HepG2 (cell line): Measurements from ENCODE around the gene C16orf54. TPM values are rescaled to one million over a fixed set of nuclear protein-coding genes. Genes with fewer than 3 reads are reported as not detected.

Experiments used
- AHR ChIP-seq: IDR thresholded peaks from 2 replicates; pipeline ENCODE4 v1.6.1; 2018; ENCODE audit warnings: missing genetic modification reagents, missing compliant biosample characterization
- BHLHE40 ChIP-seq: IDR thresholded peaks from 2 replicates; pipeline ENCODE4 v1.6.1; 2011; ENCODE audit warnings: low read length, improper control_type of control experiment
- FOXA3 ChIP-seq: IDR thresholded peaks from 2 replicates; pipeline ENCODE4 v1.6.1; 2016; ENCODE audit warnings: missing genetic modification reagents, missing compliant biosample characterization
- MAFF ChIP-seq: IDR thresholded peaks from 2 replicates; pipeline ENCODE4 v1.6.1; 2011; ENCODE audit warnings: low read depth, low read length, improper control_type of control experiment
- PHF8 ChIP-seq: sonication (generic); formaldehyde crosslinking; IDR thresholded peaks from 2 replicates; pipeline ENCODE4 v1.5.0; 2020; ENCODE audit warnings: missing genetic modification reagents
- SATB2 ChIP-seq: sonication (generic); formaldehyde crosslinking; IDR thresholded peaks from 2 replicates; pipeline ENCODE4 v1.5.0; 2020; ENCODE audit warnings: missing genetic modification reagents
- ZNF121 ChIP-seq: sonication (generic); formaldehyde crosslinking; IDR thresholded peaks from 2 replicates; pipeline ENCODE4 v1.5.0; 2020; ENCODE audit warnings: mild to moderate bottlenecking, missing genetic modification reagents
- ZNF235 ChIP-seq: sonication (generic); formaldehyde crosslinking; IDR thresholded peaks from 2 replicates; pipeline ENCODE4 v1.8.1; 2023; ENCODE audit warnings: mild to moderate bottlenecking, missing genetic modification reagents, borderline replicate concordance
- ZNF264 ChIP-seq: sonication (generic); formaldehyde crosslinking; IDR thresholded peaks from 2 replicates; pipeline ENCODE4 v1.4.0; 2020; ENCODE audit warnings: missing genetic modification reagents
- ZNF543 ChIP-seq: sonication (generic); formaldehyde crosslinking; IDR thresholded peaks from 2 replicates; pipeline ENCODE4 v1.4.0; 2020; ENCODE audit warnings: mild to moderate bottlenecking, missing genetic modification reagents
- ZNF549 ChIP-seq: sonication (generic); formaldehyde crosslinking; IDR thresholded peaks from 2 replicates; pipeline ENCODE4 v1.5.0; 2020; ENCODE audit warnings: missing genetic modification reagents
- ZNF556 ChIP-seq: sonication (generic); formaldehyde crosslinking; IDR thresholded peaks from 2 replicates; pipeline ENCODE4 v1.4.0; 2020; ENCODE audit warnings: mild to moderate bottlenecking, missing genetic modification reagents, borderline replicate concordance
- ZNF660 ChIP-seq: sonication (generic); formaldehyde crosslinking; IDR thresholded peaks from 2 replicates; pipeline ENCODE4 v1.5.1; 2020; ENCODE audit warnings: mild to moderate bottlenecking, low read depth, missing genetic modification reagents, borderline replicate concordance
- ZNF713 ChIP-seq: sonication (generic); formaldehyde crosslinking; IDR thresholded peaks from 2 replicates; pipeline ENCODE4 v1.4.0; 2020; ENCODE audit warnings: mild to moderate bottlenecking, missing genetic modification reagents
- ZNF772 ChIP-seq: sonication (generic); formaldehyde crosslinking; IDR thresholded peaks from 2 replicates; pipeline ENCODE4 v1.5.0; 2020; ENCODE audit warnings: mild to moderate bottlenecking, missing genetic modification reagents
- polyA plus RNA-seq, 8 experiments: library from polyadenylated mRNA; depleted of rRNA in 3 of 8; stranded (reverse) in 7 of 8; unstranded in 1 of 8; fragments of >200 nt; fragmentation: Illumina TruSeq in 4 of 8; extraction: Trizol in 4 of 8; gene quantifications; 2 replicates each; pipeline versions ENCODE4 v1.2.1 to v1.2.3, GENCODE V29; 2011 to 2016; ENCODE audit warnings: low read depth in 4 of 8, missing spikeins in 1 of 8, mixed read lengths in 1 of 8; ENCODE audit not compliant: insufficient read depth in 1 of 8
- total RNA-seq, 5 experiments: library from RNA; depleted of rRNA; stranded (reverse); fragments of >200 nt; fragmentation: Illumina TruSeq; extraction: Trizol; gene quantifications; 2 replicates each; pipeline ENCODE4 v1.2.3, GENCODE V29; 2016; ENCODE audit warnings: low read depth in 1 of 5
- TF ChIP-seq, protein P1 (sequence below): sonication (generic); formaldehyde crosslinking; IDR thresholded peaks from 2 replicates; pipeline ENCODE4 v1.4.0; 2020; ENCODE audit warnings: missing genetic modification reagents, borderline replicate concordance
- TF ChIP-seq, protein P2 (sequence below): sonication (generic); formaldehyde crosslinking; IDR thresholded peaks from one replicate; pipeline ENCODE4 v1.5.1; 2020; ENCODE audit warnings: mild to moderate bottlenecking, missing genetic modification reagents; ENCODE audit errors: not compliant biosample characterization

Gene C16orf54
- total and polyA plus RNA-seq, 2 of the 13 experiments (the other 11 are each of a cell fraction or from before 2014, with no cell fraction given): not detected

GRCh38 chr16:29765167-29766032 is 19.6 kb upstream of the C16orf54 start (continued):
- TF ChIP-seq ZNF660 (CRISPR knock-in tag) (no peak), ZNF235 (peak; percentile 81; the same call in 1 of the 2 replicates), MAFF (no peak), ZNF549 (CRISPR knock-in tag) (no peak), ZNF772 (CRISPR knock-in tag) (no peak), FOXA3 (CRISPR knock-in tag) (peak; percentile 100), BHLHE40 (0 out of 2 replicates have a peak, but pooled peaks have one; percentile 42), ZNF543 (CRISPR knock-in tag) (peak; percentile 66; the same call in 1 of the 2 replicates), PHF8 (CRISPR knock-in tag) (peak; percentile 42; the same call in 1 of the 2 replicates), ZNF121 (CRISPR knock-in tag) (peak; percentile 94), SATB2 (no peak), AHR (CRISPR knock-in tag) (0 out of 2 replicates have a peak, but pooled peaks have one; percentile 65), ZNF556 (CRISPR knock-in tag) (peak; percentile 92; the same call in 1 of the 2 replicates), ZNF713 (CRISPR knock-in tag) (peak; percentile 89; the same call in 1 of the 2 replicates), ZNF264 (CRISPR knock-in tag) (peak; percentile 95; the same call in 1 of the 2 replicates)
- TF ChIP-seq, protein P1, sequence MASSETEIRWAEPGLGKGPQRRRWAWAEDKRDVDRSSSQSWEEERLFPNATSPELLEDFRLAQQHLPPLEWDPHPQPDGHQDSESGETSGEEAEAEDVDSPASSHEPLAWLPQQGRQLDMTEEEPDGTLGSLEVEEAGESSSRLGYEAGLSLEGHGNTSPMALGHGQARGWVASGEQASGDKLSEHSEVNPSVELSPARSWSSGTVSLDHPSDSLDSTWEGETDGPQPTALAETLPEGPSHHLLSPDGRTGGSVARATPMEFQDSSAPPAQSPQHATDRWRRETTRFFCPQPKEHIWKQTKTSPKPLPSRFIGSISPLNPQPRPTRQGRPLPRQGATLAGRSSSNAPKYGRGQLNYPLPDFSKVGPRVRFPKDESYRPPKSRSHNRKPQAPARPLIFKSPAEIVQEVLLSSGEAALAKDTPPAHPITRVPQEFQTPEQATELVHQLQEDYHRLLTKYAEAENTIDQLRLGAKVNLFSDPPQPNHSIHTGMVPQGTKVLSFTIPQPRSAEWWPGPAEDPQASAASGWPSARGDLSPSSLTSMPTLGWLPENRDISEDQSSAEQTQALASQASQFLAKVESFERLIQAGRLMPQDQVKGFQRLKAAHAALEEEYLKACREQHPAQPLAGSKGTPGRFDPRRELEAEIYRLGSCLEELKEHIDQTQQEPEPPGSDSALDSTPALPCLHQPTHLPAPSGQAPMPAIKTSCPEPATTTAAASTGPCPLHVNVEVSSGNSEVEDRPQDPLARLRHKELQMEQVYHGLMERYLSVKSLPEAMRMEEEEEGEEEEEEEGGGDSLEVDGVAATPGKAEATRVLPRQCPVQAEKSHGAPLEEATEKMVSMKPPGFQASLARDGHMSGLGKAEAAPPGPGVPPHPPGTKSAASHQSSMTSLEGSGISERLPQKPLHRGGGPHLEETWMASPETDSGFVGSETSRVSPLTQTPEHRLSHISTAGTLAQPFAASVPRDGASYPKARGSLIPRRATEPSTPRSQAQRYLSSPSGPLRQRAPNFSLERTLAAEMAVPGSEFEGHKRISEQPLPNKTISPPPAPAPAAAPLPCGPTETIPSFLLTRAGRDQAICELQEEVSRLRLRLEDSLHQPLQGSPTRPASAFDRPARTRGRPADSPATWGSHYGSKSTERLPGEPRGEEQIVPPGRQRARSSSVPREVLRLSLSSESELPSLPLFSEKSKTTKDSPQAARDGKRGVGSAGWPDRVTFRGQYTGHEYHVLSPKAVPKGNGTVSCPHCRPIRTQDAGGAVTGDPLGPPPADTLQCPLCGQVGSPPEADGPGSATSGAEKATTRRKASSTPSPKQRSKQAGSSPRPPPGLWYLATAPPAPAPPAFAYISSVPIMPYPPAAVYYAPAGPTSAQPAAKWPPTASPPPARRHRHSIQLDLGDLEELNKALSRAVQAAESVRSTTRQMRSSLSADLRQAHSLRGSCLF: no peak
- TF ChIP-seq, protein P2, sequence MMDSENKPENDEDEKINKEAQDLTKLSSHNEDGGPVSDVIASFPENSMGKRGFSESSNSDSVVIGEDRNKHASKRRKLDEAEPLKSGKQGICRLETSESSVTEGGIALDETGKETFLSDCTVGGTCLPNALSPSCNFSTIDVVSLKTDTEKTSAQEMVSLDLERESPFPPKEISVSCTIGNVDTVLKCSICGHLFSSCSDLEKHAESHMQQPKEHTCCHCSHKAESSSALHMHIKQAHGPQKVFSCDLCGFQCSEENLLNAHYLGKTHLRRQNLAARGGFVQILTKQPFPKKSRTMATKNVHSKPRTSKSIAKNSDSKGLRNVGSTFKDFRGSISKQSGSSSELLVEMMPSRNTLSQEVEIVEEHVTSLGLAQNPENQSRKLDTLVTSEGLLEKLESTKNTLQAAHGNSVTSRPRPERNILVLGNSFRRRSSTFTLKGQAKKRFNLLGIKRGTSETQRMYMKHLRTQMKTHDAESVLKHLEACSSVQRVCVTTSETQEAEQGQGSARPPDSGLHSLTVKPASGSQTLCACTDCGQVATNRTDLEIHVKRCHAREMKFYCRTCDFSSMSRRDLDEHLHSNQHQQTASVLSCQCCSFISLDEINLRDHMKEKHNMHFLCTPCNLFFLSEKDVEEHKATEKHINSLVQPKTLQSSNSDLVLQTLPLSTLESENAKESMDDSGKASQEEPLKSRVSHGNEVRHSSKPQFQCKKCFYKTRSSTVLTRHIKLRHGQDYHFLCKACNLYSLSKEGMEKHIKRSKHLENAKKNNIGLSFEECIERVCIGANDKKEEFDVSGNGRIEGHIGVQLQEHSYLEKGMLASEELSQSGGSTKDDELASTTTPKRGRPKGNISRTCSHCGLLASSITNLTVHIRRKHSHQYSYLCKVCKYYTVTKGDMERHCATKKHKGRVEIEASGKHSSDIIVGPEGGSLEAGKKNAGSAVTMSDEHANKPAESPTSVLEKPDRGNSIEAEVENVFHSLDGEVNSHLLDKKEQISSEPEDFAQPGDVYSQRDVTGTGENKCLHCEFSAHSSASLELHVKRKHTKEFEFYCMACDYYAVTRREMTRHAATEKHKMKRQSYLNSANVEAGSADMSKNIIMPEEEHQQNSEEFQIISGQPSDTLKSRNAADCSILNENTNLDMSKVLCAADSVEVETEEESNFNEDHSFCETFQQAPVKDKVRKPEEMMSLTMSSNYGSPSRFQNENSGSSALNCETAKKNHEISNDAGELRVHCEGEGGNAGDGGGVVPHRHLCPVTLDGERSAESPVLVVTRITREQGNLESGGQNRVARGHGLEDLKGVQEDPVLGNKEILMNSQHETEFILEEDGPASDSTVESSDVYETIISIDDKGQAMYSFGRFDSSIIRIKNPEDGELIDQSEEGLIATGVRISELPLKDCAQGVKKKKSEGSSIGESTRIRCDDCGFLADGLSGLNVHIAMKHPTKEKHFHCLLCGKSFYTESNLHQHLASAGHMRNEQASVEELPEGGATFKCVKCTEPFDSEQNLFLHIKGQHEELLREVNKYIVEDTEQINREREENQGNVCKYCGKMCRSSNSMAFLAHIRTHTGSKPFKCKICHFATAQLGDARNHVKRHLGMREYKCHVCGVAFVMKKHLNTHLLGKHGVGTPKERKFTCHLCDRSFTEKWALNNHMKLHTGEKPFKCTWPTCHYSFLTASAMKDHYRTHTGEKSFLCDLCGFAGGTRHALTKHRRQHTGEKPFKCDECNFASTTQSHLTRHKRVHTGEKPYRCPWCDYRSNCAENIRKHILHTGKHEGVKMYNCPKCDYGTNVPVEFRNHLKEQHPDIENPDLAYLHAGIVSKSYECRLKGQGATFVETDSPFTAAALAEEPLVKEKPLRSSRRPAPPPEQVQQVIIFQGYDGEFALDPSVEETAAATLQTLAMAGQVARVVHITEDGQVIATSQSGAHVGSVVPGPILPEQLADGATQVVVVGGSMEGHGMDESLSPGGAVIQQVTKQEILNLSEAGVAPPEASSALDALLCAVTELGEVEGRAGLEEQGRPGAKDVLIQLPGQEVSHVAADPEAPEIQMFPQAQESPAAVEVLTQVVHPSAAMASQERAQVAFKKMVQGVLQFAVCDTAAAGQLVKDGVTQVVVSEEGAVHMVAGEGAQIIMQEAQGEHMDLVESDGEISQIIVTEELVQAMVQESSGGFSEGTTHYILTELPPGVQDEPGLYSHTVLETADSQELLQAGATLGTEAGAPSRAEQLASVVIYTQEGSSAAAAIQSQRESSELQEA (CRISPR knock-in tag): no peak
